ENCODE results near the gene INPP5A.

Gene INPP5A

DNA sequence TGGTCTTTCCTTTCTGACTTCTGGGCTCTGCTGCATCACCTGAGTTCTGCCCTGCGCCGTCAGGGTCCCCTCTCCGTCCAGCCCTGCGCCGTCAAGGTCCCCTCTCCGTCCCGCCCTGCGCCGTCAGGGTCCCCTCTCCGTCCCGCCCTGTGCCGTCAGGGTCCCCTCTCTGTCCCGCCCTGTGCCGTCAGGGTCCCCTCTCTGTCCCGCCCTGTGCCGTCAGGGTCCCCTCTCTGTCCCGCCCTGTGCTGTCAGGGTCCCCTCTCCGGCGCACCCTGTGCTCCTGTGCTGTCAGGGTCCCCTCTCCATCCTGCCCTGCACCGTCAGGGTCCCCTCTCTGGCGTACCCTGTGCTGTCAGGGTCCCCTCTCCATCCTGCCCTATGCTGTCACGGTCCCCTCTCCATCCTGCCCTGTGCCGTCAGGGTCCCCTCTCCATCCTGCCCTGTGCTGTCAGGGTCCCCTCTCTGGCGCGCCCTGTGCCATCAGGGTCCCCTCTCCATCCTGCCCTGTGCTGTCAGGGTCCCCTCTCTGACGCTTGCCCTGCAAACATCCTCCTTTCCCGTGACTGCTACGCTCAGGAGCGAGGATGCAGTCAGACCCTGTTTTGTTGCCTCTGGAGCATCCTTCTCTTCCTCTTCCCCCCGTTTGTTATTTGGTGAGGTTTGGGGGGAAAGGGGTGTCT lies 66.4 kb downstream of the INPP5A start:
- H3K36me3 ChIP-seq (ENCODE audit: control insufficient read depth, insufficient read depth, low read length), result no peaks in the 10 kb centered on the region
- H2AK5ac ChIP-seq (ENCODE audit: low read length), result no peak overlapping the region
- no peak overlapping the region for H3K4ac ChIP-seq (ENCODE audit: low read depth, low read length)
- no peak overlapping the region for H2BK15ac ChIP-seq (replicated peaks; ENCODE audit: low read depth)
- H4K5ac ChIP-seq (ENCODE audit: low read length), result no peak overlapping the region
- H3K27ac ChIP-seq (ENCODE audit: low read depth, low read length), result no peak overlapping the region
- H3K79me2 ChIP-seq (ENCODE audit: control insufficient read depth, insufficient read depth, low read length), result no peaks in the 10 kb centered on the region
- no peak overlapping the region for H3K4me3 ChIP-seq (ENCODE audit: low read length)
- WGBS (ENCODE audit: extremely low coverage, insufficient coverage, low lambda C conversion rate), result no CpG with 5 or more reads among the region's 30 CpGs
- H3K79me1 ChIP-seq (ENCODE audit: low read length), result no peaks in the 10 kb centered on the region
- H4K8ac ChIP-seq (ENCODE audit: low read depth, low read length), result no peak overlapping the region
- no peak overlapping the region for H3K56ac ChIP-seq (ENCODE audit: low read length)
- H3K4me2 ChIP-seq (ENCODE audit: low read length), result no peak overlapping the region
- no peaks in the 10 kb centered on the region for H3K27me3 ChIP-seq (ENCODE audit: insufficient read depth, low read length, poor library complexity)
- no peak for DNase-seq
- no peak overlapping the region for H2BK5ac ChIP-seq (ENCODE audit: low read length)
- no peak overlapping the region for H3K18ac ChIP-seq (ENCODE audit: low read length)
- H3K4me1 ChIP-seq (ENCODE audit: control insufficient read depth, low read depth, low read length), result no peaks in the 10 kb centered on the region
- no peak overlapping the region for H3K23ac ChIP-seq (ENCODE audit: low read length)
- H2BK120ac ChIP-seq (ENCODE audit: low read depth, low read length), result no peak overlapping the region
- H3K9ac ChIP-seq (ENCODE audit: low read length), result no peak overlapping the region

DNA sequence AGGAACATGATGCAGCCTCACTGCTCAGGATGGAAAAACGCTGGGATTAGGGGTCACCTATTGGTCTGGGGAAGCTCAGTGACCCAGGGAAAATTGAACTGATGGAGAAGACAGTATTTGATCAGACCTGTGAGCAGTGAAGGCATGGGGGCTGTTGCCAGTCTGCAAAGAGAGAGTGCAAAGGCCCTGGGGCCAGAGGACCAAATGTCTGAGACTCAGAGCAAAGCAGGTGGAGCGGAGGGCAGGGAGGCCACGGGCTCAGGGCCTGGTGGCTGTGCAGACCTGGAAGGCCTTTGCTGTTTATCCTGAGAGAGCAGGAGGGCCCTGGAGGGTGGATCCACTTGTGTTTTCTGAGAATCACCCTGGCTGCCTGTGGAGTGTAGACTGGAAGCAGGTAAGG lies 67.1 kb downstream of the INPP5A start:
- H3K18ac ChIP-seq (ENCODE audit: low read length), result no peak overlapping the region
- no peak overlapping the region for H2BK120ac ChIP-seq (ENCODE audit: low read depth, low read length)
- no peak overlapping the region for H2BK15ac ChIP-seq (replicated peaks; ENCODE audit: low read depth)
- H4K5ac ChIP-seq (ENCODE audit: low read length), result no peak overlapping the region
- no peaks in the 10 kb centered on the region for H3K79me1 ChIP-seq (ENCODE audit: low read length)
- H3K23ac ChIP-seq (ENCODE audit: low read length), result no peak overlapping the region
- H3K4me1 ChIP-seq (ENCODE audit: control insufficient read depth, low read depth, low read length), result no peaks in the 10 kb centered on the region
- no peak overlapping the region for H3K9ac ChIP-seq (ENCODE audit: low read length)
- H4K8ac ChIP-seq (ENCODE audit: low read depth, low read length), result no peak overlapping the region
- H3K27me3 ChIP-seq (ENCODE audit: insufficient read depth, low read length, poor library complexity), result no peaks in the 10 kb centered on the region
- H3K56ac ChIP-seq (ENCODE audit: low read length), result no peak overlapping the region
- H3K4ac ChIP-seq (ENCODE audit: low read depth, low read length), result no peak overlapping the region
- DNase-seq, result no peak
- no peak overlapping the region for H3K27ac ChIP-seq (ENCODE audit: low read depth, low read length)
- H3K36me3 ChIP-seq (ENCODE audit: control insufficient read depth, insufficient read depth, low read length), result no peaks in the 10 kb centered on the region
- WGBS (ENCODE audit: extremely low coverage, insufficient coverage, low lambda C conversion rate), result no CpG with 5 or more reads among the region's 3 CpGs
- H2BK5ac ChIP-seq (ENCODE audit: low read length), result no peak overlapping the region
- H3K79me2 ChIP-seq (ENCODE audit: control insufficient read depth, insufficient read depth, low read length), result no peaks in the 10 kb centered on the region
- no peak overlapping the region for H2AK5ac ChIP-seq (ENCODE audit: low read length)
- H3K4me3 ChIP-seq (ENCODE audit: low read length), result no peak overlapping the region
- H3K4me2 ChIP-seq (ENCODE audit: low read length), result no peak overlapping the region

DNA sequence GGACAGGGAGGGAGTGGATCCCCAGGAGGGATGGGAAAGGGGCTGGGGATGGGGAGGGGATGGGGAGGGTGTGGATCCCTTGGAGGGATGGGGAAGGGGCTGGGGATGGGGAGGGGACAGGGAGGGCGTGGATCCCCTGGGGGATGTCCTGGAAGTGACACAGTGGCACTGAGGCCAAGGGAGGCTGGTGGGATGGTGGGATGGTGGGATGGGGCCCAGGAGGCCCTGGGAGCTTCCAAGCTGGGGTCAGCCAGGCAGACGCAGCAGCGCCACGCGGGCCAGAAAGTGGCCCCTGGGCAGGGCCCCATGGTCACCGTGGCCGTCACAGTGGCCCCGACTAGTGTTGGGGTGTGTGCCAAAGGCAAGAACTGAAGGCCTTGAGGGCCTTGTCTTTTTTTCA lies 67.8 kb downstream of the INPP5A start:
- Histone ChIP-seq H2BK120ac (ENCODE audit: low read depth, low read length) (no peak overlapping the region), H3K18ac (ENCODE audit: low read length) (no peak overlapping the region), H3K4ac (ENCODE audit: low read depth, low read length) (no peak overlapping the region), H3K36me3 (ENCODE audit: control insufficient read depth, insufficient read depth, low read length) (no peaks in the 10 kb centered on the region), H4K8ac (ENCODE audit: low read depth, low read length) (no peak overlapping the region), H2BK15ac (replicated peaks; ENCODE audit: low read depth) (no peak overlapping the region), H3K4me1 (ENCODE audit: control insufficient read depth, low read depth, low read length) (no peaks in the 10 kb centered on the region), H3K23ac (ENCODE audit: low read length) (no peak overlapping the region), H3K79me2 (ENCODE audit: control insufficient read depth, insufficient read depth, low read length) (no peaks in the 10 kb centered on the region), H4K5ac (ENCODE audit: low read length) (no peak overlapping the region), H3K56ac (ENCODE audit: low read length) (no peak overlapping the region), H3K4me3 (ENCODE audit: low read length) (no peak overlapping the region), H3K79me1 (ENCODE audit: low read length) (no peaks in the 10 kb centered on the region), H3K9ac (ENCODE audit: low read length) (no peak overlapping the region), H2AK5ac (ENCODE audit: low read length) (no peak overlapping the region), H3K27me3 (ENCODE audit: insufficient read depth, low read length, poor library complexity) (no peaks in the 10 kb centered on the region), H2BK5ac (ENCODE audit: low read length) (no peak overlapping the region), H3K4me2 (ENCODE audit: low read length) (no peak overlapping the region), H3K27ac (ENCODE audit: low read depth, low read length) (no peak overlapping the region)
- WGBS (ENCODE audit: extremely low coverage, insufficient coverage, low lambda C conversion rate), result no CpG with 5 or more reads among the region's 8 CpGs
- DNase-seq, result no peak

DNA sequence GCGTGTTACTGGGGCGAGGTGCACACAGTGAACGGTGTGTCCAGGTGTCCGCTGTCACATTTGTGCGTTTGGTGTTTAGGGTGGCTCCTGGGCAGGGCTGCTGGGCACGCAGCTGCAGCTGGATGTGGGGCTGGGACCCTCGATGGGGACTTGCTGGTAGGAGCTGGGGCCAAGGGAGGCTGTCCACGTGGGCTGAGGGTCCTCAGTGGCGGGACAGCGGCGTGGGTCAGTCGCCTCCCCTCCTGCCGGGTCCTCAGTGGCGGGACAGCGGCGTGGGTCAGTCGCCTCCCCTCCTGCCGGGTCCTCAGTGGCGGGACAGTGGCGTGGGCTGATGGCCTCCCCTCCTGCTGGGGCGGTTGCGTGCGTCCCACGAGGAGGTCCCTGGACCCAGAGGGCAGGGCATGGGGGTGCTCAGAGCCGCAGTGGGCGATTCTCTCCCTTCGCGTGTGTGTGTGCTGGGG lies 68.5 kb downstream of the INPP5A start:
- Histone ChIP-seq H3K27ac (ENCODE audit: low read depth, low read length) (no peak overlapping the region), H2BK120ac (ENCODE audit: low read depth, low read length) (no peak overlapping the region), H3K56ac (ENCODE audit: low read length) (no peak overlapping the region), H2AK5ac (ENCODE audit: low read length) (no peak overlapping the region), H3K9ac (ENCODE audit: low read length) (no peak overlapping the region), H3K4me3 (ENCODE audit: low read length) (no peak overlapping the region), H3K18ac (ENCODE audit: low read length) (no peak overlapping the region), H2BK5ac (ENCODE audit: low read length) (no peak overlapping the region), H2BK15ac (replicated peaks; ENCODE audit: low read depth) (no peak overlapping the region), H3K4ac (ENCODE audit: low read depth, low read length) (no peak overlapping the region), H3K27me3 (ENCODE audit: insufficient read depth, low read length, poor library complexity) (no peaks in the 10 kb centered on the region), H3K79me1 (ENCODE audit: low read length) (no peaks in the 10 kb centered on the region), H3K4me2 (ENCODE audit: low read length) (no peak overlapping the region), H3K36me3 (ENCODE audit: control insufficient read depth, insufficient read depth, low read length) (no peaks in the 10 kb centered on the region), H4K5ac (ENCODE audit: low read length) (no peak overlapping the region), H3K79me2 (ENCODE audit: control insufficient read depth, insufficient read depth, low read length) (no peaks in the 10 kb centered on the region), H3K23ac (ENCODE audit: low read length) (no peak overlapping the region), H4K8ac (ENCODE audit: low read depth, low read length) (no peak overlapping the region), H3K4me1 (ENCODE audit: control insufficient read depth, low read depth, low read length) (no peaks in the 10 kb centered on the region)
- no CpG with 5 or more reads among the region's 28 CpGs for WGBS (ENCODE audit: extremely low coverage, insufficient coverage, low lambda C conversion rate)
- DNase-seq, result no peak

DNA sequence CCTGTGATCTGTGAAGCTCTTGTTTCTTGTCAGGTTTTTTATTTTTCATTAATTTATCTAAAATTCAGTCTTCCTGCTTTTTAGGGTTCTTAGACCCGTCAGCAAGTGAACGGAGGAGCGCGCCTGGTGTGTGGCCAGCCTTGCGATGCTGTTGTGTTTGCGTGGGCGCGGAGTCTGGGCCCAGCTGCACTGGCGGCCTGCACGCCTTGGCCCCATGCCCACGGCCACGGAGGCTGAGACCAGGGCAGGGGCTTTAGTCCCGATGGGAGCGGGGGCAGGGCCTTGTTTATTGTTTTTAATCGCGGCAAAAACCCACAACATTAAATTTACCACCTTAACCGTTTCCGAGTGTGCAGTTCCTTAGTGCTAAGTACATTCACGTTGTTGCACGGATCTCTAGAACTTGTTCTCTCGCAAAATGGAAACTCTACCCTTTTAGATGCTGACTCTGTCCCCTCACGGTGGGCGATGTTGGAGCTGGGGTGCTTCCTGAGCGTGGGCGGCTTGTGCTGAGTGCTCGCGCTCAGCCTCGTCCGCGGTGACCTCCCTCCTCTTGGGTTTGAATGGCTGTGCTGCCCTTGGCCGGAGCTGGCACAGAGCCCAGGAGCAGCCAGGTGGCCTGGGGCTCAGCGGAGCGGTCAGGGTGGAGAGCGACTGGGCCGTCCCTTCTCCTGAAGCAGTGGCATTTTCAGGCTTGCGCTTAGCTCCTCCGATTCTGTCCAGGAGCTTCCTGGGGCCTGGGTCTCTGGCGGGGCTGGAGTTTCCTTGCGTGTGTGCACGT lies 69.1 kb downstream of the INPP5A start:
- Histone ChIP-seq H2BK120ac (ENCODE audit: low read depth, low read length) (no peak overlapping the region), H4K5ac (ENCODE audit: low read length) (no peak overlapping the region), H3K56ac (ENCODE audit: low read length) (no peak overlapping the region), H3K9ac (ENCODE audit: low read length) (no peak overlapping the region), H3K36me3 (ENCODE audit: control insufficient read depth, insufficient read depth, low read length) (no peaks in the 10 kb centered on the region), H2BK15ac (replicated peaks; ENCODE audit: low read depth) (no peak overlapping the region), H3K79me2 (ENCODE audit: control insufficient read depth, insufficient read depth, low read length) (no peaks in the 10 kb centered on the region), H3K79me1 (ENCODE audit: low read length) (no peaks in the 10 kb centered on the region), H2BK5ac (ENCODE audit: low read length) (no peak overlapping the region), H3K23ac (ENCODE audit: low read length) (no peak overlapping the region), H3K18ac (ENCODE audit: low read length) (no peak overlapping the region), H3K4me2 (ENCODE audit: low read length) (no peak overlapping the region), H3K27me3 (ENCODE audit: insufficient read depth, low read length, poor library complexity) (no peaks in the 10 kb centered on the region), H3K4ac (ENCODE audit: low read depth, low read length) (no peak overlapping the region), H3K4me1 (ENCODE audit: control insufficient read depth, low read depth, low read length) (no peaks in the 10 kb centered on the region), H4K8ac (ENCODE audit: low read depth, low read length) (no peak overlapping the region), H2AK5ac (ENCODE audit: low read length) (no peak overlapping the region), H3K27ac (ENCODE audit: low read depth, low read length) (no peak overlapping the region), H3K4me3 (ENCODE audit: low read length) (no peak overlapping the region)
- no CpG with 5 or more reads among the region's 40 CpGs for WGBS (ENCODE audit: extremely low coverage, insufficient coverage, low lambda C conversion rate)
- DNase-seq, result no peak

Data from mesendoderm (in vitro differentiated cells).